Activated T-cell treated with anti-CD3 and anti-CD28 coated beads for 24 hours (primary cell): ENCODE data around the gene POLRMT.
"Not testable (repeated sequence)": the region's sequence is repeated elsewhere in the genome, so short reads cannot be mapped to it uniquely, and the experiment has no call there.

Source experiments
- DNase-seq: peaks from one replicate; pipeline ENCODE4 v3.0.0-alpha.2; 2020; ENCODE audit warnings: low read depth

Gene POLRMT

GRCh38 chr19:593055-593454 lies 40.3 kb downstream of the POLRMT start:
- no peak for DNase-seq

- DNase-seq, result no peak
These were observed 41.2 kb downstream of the POLRMT start for GRCh38 chr19:592101-592500.

- no peak for DNase-seq
These were observed 42.0 kb downstream of the POLRMT start for GRCh38 chr19:591099-591958.

GRCh38 chr19:590750-591098 lies 42.6 kb downstream of the POLRMT start:
- DNase-seq, result no peak

GRCh38 chr19:590396-590745 lies 43.0 kb downstream of the POLRMT start:
- no peak for DNase-seq

GRCh38 chr19:589693-590395 lies 43.5 kb downstream of the POLRMT start, which contains the start of gene HCN2:
HCN2 (plus strand) TSS chr19:589881; CDS start chr19:589946, 65 bp downstream.
- DNase-seq, result no peak

- no peak for DNase-seq
These were observed 44.3 kb downstream of the POLRMT start for GRCh38 chr19:588741-589692.

- peak; percentile 59 for DNase-seq
These were observed 45.1 kb downstream of the POLRMT start for GRCh38 chr19:588093-588740.

GRCh38 chr19:585551-586110 lies 47.7 kb downstream of the POLRMT start:
- no peak for DNase-seq

- not testable (repeated sequence) for DNase-seq
These were observed 48.2 kb downstream of the POLRMT start for GRCh38 chr19:585146-585545.

- peak; percentile 49 for DNase-seq
These were observed 48.9 kb downstream of the POLRMT start for GRCh38 chr19:584240-585001.

- DNase-seq, result no peak
These were observed 49.4 kb downstream of the POLRMT start for GRCh38 chr19:583968-584239.

- DNase-seq, result no peak
These were observed 50.0 kb downstream of the POLRMT start for GRCh38 chr19:583198-583967.

GRCh38 chr19:582497-583197 lies 50.7 kb downstream of the POLRMT start:
- DNase-seq, result no peak

GRCh38 chr19:581399-582111 lies 51.8 kb downstream of the POLRMT start:
- no peak for DNase-seq

GRCh38 chr19:580274-580835 lies 53.0 kb downstream of the POLRMT start:
- no peak for DNase-seq

- no peak for DNase-seq
These were observed 53.5 kb downstream of the POLRMT start for GRCh38 chr19:579842-580155.

GRCh38 chr19:579111-579841 lies 54.1 kb downstream of the POLRMT start:
- no peak for DNase-seq
